22Rv1 (cell line): ENCODE measurements around the gene TGM1.

Experiments used
- ZFX ChIP-seq: fragments of 450-650 bp; IDR thresholded peaks from 2 replicates; pipeline ENCODE4 v1.6.1; 2017; ENCODE audit warnings: antibody characterized with exemption, borderline replicate concordance
- TF ChIP-seq, protein P1 (sequence below): fragments of 450-650 bp; IDR thresholded peaks from 2 replicates; pipeline ENCODE4 v1.5.1; 2017; ENCODE audit warnings: mild to moderate bottlenecking

- TF ChIP-seq, protein P1, sequence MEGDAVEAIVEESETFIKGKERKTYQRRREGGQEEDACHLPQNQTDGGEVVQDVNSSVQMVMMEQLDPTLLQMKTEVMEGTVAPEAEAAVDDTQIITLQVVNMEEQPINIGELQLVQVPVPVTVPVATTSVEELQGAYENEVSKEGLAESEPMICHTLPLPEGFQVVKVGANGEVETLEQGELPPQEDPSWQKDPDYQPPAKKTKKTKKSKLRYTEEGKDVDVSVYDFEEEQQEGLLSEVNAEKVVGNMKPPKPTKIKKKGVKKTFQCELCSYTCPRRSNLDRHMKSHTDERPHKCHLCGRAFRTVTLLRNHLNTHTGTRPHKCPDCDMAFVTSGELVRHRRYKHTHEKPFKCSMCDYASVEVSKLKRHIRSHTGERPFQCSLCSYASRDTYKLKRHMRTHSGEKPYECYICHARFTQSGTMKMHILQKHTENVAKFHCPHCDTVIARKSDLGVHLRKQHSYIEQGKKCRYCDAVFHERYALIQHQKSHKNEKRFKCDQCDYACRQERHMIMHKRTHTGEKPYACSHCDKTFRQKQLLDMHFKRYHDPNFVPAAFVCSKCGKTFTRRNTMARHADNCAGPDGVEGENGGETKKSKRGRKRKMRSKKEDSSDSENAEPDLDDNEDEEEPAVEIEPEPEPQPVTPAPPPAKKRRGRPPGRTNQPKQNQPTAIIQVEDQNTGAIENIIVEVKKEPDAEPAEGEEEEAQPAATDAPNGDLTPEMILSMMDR: no peak
- no peak for TF ChIP-seq ZFX
Observed at GRCh38 chr14:24309538-24310264, 46.7 kb upstream of the TGM1 start, which contains the start of gene LTB4R2.
